A549 (cell line): Measurements from ENCODE around the gene EXOC3L2. TPM values are rescaled to one million over a fixed set of nuclear protein-coding genes. Genes with fewer than 3 reads are reported as not detected.

Source experiments
- ATAC-seq, 2 experiments: fragments of 200-7000 bp in 1 of 2; fragments of >200 bp in 1 of 2; cut with Nextera tagmentation in 1 of 2; cut with Tn5 transposase in 1 of 2; 3 replicates each; pipeline versions ENCODE4 v1.8.0 to v1.9.1; 2018 to 2020; ENCODE audit warnings: mild to moderate bottlenecking in 1 of 2, moderate library complexity in 1 of 2
- CTCF ChIA-PET: fragments of 300-600 bp; sonication (Branson Sonifier 250); formaldehyde crosslinking; extraction: SDS; loops from one replicate; lab custom pipeline; 2021; ENCODE audit warnings: antibody characterized with exemption, inconsistent platforms; lab: Yijun Ruan, JAX
- POLR2A ChIA-PET: fragments of 350-600 bp; formaldehyde crosslinking; extraction: SDS; loops from one replicate; lab custom pipeline; 2021; ENCODE audit warnings: antibody characterized with exemption, inconsistent platforms; lab: Yijun Ruan, JAX
- DNase-seq, 2 experiments: peaks; one replicate each; pipeline versions ENCODE4 v3.0.0 to v3.0.0-alpha.2; 2011 to 2016; ENCODE audit warnings: low read depth in 1 of 2, low spot score in 1 of 2
- FAIRE-seq: peaks from 2 replicates; lab custom pipeline; 2011; peaks lifted over from hg19 to GRCh38; lab: Jason Lieb, UNC
- H3K27ac ChIP-seq, 2 experiments: fragments of >200 bp; sonication (Bioruptor Twin); formaldehyde crosslinking; 3 replicates each; pipeline ENCODE4 v1.5.1; 2016 to 2017
- H3K4me1 ChIP-seq: fragments of >200 bp; sonication (Bioruptor Twin); formaldehyde crosslinking; 3 replicates; pipeline ENCODE4 v1.6.1; 2016
- H3K4me2 ChIP-seq: fragments of >200 bp; sonication (Bioruptor Twin); formaldehyde crosslinking; 3 replicates; pipeline ENCODE4 v1.6.1; 2016
- H3K4me3 ChIP-seq: fragments of >200 bp; sonication (Bioruptor Twin); formaldehyde crosslinking; 3 replicates; pipeline ENCODE4 v1.5.1; 2016
- H3K9me3 ChIP-seq: fragments of >200 bp; sonication (Bioruptor Twin); formaldehyde crosslinking; 3 replicates; pipeline ENCODE4 v1.6.1; 2016
- CBX8 ChIP-seq: fragments of 200-600 bp; sonication (generic); IDR thresholded peaks from 2 replicates; pipeline ENCODE4 v1.6.1; 2016
- CEBPB ChIP-seq, 2 experiments: fragments of >200 bp in 1 of 2; sonication (Bioruptor Twin) in 1 of 2; formaldehyde crosslinking in 1 of 2; IDR thresholded peaks; 2 replicates each; pipeline ENCODE4 v1.6.1; 2012 to 2016
- CHD2 ChIP-seq: fragments of 150-350 bp; IDR thresholded peaks from 2 replicates; pipeline ENCODE4 v1.6.1; 2014; ENCODE audit warnings: low read length; ENCODE audit not compliant: partially characterized antibody
- CTCF ChIP-seq: fragments of >200 bp; sonication (Bioruptor Twin); formaldehyde crosslinking; IDR thresholded peaks from 3 replicates; pipeline ENCODE4 v1.5.1; 2016
- E2F6 ChIP-seq: IDR thresholded peaks from 2 replicates; pipeline ENCODE4 v1.6.1; 2012; ENCODE audit warnings: low read depth, borderline replicate concordance
- ESRRA ChIP-seq: fragments of 150-350 bp; IDR thresholded peaks from 2 replicates; pipeline ENCODE4 v1.6.1; 2014; ENCODE audit warnings: mild to moderate bottlenecking, low read length, borderline replicate concordance
- FOSL2 ChIP-seq, 2 experiments: fragments of 450-650 bp in 1 of 2; fragments of >200 bp in 1 of 2; sonication (Bioruptor Twin) in 1 of 2; formaldehyde crosslinking; IDR thresholded peaks; 2 replicates each; pipeline versions ENCODE4 v1.5.0 to v1.6.1; 2016 to 2020; ENCODE audit warnings: mild to moderate bottlenecking in 1 of 2, moderate library complexity in 1 of 2
- FOXS1 ChIP-seq: fragments of 250-450 bp; sonication (Bioruptor Pico); IDR thresholded peaks from 2 replicates; pipeline ENCODE4 v1.5.0; 2020; ENCODE audit warnings: mild to moderate bottlenecking, moderate library complexity
- GATA3 ChIP-seq: IDR thresholded peaks from 2 replicates; pipeline ENCODE4 v1.6.1; 2012; ENCODE audit warnings: borderline replicate concordance
- HEYL ChIP-seq: fragments of 250-450 bp; sonication (Bioruptor Pico); IDR thresholded peaks from 2 replicates; pipeline ENCODE4 v1.8.0; 2021; ENCODE audit warnings: mild to moderate bottlenecking, moderate library complexity
- HOXB5 ChIP-seq: fragments of 250-450 bp; sonication (Bioruptor Pico); IDR thresholded peaks from 2 replicates; pipeline ENCODE4 v1.5.0; 2020; ENCODE audit warnings: mild to moderate bottlenecking, moderate library complexity
- JUN ChIP-seq, 2 experiments: fragments of >200 bp; sonication (Bioruptor Twin); formaldehyde crosslinking; IDR thresholded peaks; 2 replicates in 1 of 2; 3 replicates in 1 of 2; pipeline ENCODE4 v1.6.1; 2016 to 2017
- JUNB ChIP-seq: fragments of >200 bp; sonication (Bioruptor Twin); formaldehyde crosslinking; IDR thresholded peaks from 2 replicates; pipeline ENCODE4 v1.6.1; 2016
- KDM1A ChIP-seq: fragments of 200-600 bp; sonication (generic); IDR thresholded peaks from 2 replicates; pipeline ENCODE4 v1.6.1; 2016; ENCODE audit warnings: low read depth, mild to moderate bottlenecking
- KDM5A ChIP-seq: fragments of 200-600 bp; sonication (generic); IDR thresholded peaks from 2 replicates; pipeline ENCODE4 v1.6.1; 2016; ENCODE audit warnings: antibody characterized with exemption, mild to moderate bottlenecking
- NR3C1 ChIP-seq: fragments of >200 bp; sonication (Bioruptor Twin); formaldehyde crosslinking; IDR thresholded peaks from 3 replicates; pipeline ENCODE4 v1.6.1; 2017
- PBX3 ChIP-seq: IDR thresholded peaks from 2 replicates; pipeline ENCODE4 v1.6.1; 2012
- POLR2A ChIP-seq: IDR thresholded peaks from 2 replicates; pipeline ENCODE4 v1.6.1; 2012; ENCODE audit warnings: mild to moderate bottlenecking, low read length
- RARB ChIP-seq: fragments of 250-450 bp; sonication (Bioruptor Pico); IDR thresholded peaks from 2 replicates; pipeline ENCODE4 v1.8.0; 2021; ENCODE audit warnings: mild to moderate bottlenecking, moderate library complexity
- RFX5 ChIP-seq: fragments of 450-650 bp; IDR thresholded peaks from 2 replicates; pipeline ENCODE4 v1.7.1; 2014; ENCODE audit warnings: antibody characterized with exemption, mild to moderate bottlenecking, moderate library complexity
- RNF2 ChIP-seq: fragments of 200-600 bp; sonication (generic); IDR thresholded peaks from 2 replicates; pipeline ENCODE4 v1.6.1; 2016; ENCODE audit warnings: low read depth, mild to moderate bottlenecking, antibody characterized with exemption, moderate library complexity, borderline replicate concordance
- SMC3 ChIP-seq: fragments of >200 bp; sonication (Bioruptor Twin); formaldehyde crosslinking; IDR thresholded peaks from 3 replicates; pipeline ENCODE4 v1.6.1; 2018; ENCODE audit warnings: inconsistent platforms
- TFCP2L1 ChIP-seq: fragments of 250-450 bp; sonication (Bioruptor Pico); IDR thresholded peaks from 2 replicates; pipeline ENCODE4 v1.5.0; 2021; ENCODE audit warnings: mild to moderate bottlenecking
- USF2 ChIP-seq: fragments of 450-650 bp; IDR thresholded peaks from 2 replicates; pipeline ENCODE4 v1.6.1; 2014; ENCODE audit warnings: antibody characterized with exemption
- ZSCAN20 ChIP-seq: fragments of 250-450 bp; sonication (Bioruptor Pico); IDR thresholded peaks from 2 replicates; pipeline ENCODE4 v1.8.0; 2022; ENCODE audit warnings: mild to moderate bottlenecking, moderate library complexity
- WGBS: methylation state at CpG from one replicate; pipeline ENCODE4 v1.1.6; 2017; ENCODE audit errors: missing lambda C conversion rate; 5-methylcytosine and 5-hydroxymethylcytosine counted together
- polyA plus RNA-seq, 4 experiments: library from polyadenylated mRNA; depleted of rRNA in 3 of 4; stranded (reverse); fragments of >200 nt; fragmentation: RNase III in 1 of 4; extraction: RNeasy Plus Mini Kit Qiagen cat#74134 plus additional on column Dnase treatment in 1 of 4; gene quantifications; 2 replicates in 3 of 4; 3 replicates in 1 of 4; pipeline ENCODE4 v1.2.3, GENCODE V29; 2011 to 2017
- TF ChIP-seq, protein P1 (sequence below): fragments of 250-450 bp; sonication (Bioruptor Pico); IDR thresholded peaks from 2 replicates; pipeline ENCODE4 v1.5.0; 2021; ENCODE audit warnings: mild to moderate bottlenecking, moderate library complexity, borderline replicate concordance
- TF ChIP-seq, protein P2 (sequence below): fragments of >200 bp; sonication (Bioruptor Twin); formaldehyde crosslinking; IDR thresholded peaks from 3 replicates; pipeline ENCODE4 v1.6.1; 2016
- TF ChIP-seq, protein P3 (sequence below): IDR thresholded peaks from 2 replicates; pipeline ENCODE4 v1.6.1; 2012

The EXOC3L2 gene
- polyA plus RNA-seq, 2 of the 4 experiments (the other 2 are of a cell fraction) = 0.16 to 0.50 TPM

DNA sequence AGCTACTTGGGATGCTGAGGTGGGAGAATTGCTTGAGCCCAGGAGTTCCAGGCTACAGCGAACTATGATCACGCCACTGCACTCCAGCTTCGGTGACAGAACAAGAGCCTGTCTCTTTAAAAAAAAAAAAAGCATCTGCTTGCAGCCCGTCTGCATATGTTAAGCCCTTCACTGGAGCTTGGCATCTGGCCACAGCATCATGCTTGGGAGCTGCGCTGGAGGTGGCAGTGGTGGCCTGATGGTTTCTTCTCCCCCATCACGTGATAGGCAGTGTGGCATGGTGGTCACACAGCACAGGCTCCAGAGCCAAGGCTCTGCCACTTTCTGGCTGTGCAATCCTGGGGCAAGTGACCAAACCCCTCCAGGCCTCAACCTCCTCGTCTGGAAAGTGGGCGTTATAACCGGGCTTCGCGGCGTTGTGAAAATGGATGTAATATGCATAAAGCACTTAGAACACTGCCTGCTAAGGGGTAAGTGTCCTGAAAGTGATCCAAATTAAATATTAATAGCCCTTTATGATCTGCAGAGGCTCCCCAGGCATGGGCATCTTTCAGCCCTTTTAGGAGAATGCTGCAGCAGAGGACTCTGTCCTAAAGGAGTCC lies 30.3 kb upstream of the EXOC3L2 start:
- TF ChIP-seq GATA3 (no peak), PBX3 (no peak), ESRRA (no peak), TFCP2L1 (CRISPR knock-in tag) (no peak), NR3C1 (no peak), E2F6 (no peak), KDM1A (no peak), KDM5A (no peak), CEBPB (IDR thresholded peaks at IDR 0.05) (no peak), POLR2A (no peak), SMC3 (no peak), RFX5 (no peak), CHD2 (no peak), ZSCAN20 (CRISPR knock-in tag) (no peak), HOXB5 (CRISPR knock-in tag) (no peak)
- TF ChIP-seq, protein P1, sequence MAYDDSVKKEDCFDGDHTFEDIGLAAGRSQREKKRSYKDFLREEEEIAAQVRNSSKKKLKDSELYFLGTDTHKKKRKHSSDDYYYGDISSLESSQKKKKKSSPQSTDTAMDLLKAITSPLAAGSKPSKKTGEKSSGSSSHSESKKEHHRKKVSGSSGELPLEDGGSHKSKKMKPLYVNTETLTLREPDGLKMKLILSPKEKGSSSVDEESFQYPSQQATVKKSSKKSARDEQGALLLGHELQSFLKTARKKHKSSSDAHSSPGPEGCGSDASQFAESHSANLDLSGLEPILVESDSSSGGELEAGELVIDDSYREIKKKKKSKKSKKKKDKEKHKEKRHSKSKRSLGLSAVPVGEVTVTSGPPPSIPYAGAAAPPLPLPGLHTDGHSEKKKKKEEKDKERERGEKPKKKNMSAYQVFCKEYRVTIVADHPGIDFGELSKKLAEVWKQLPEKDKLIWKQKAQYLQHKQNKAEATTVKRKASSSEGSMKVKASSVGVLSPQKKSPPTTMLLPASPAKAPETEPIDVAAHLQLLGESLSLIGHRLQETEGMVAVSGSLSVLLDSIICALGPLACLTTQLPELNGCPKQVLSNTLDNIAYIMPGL (CRISPR knock-in tag) = no peak
- TF ChIP-seq, protein P2, sequence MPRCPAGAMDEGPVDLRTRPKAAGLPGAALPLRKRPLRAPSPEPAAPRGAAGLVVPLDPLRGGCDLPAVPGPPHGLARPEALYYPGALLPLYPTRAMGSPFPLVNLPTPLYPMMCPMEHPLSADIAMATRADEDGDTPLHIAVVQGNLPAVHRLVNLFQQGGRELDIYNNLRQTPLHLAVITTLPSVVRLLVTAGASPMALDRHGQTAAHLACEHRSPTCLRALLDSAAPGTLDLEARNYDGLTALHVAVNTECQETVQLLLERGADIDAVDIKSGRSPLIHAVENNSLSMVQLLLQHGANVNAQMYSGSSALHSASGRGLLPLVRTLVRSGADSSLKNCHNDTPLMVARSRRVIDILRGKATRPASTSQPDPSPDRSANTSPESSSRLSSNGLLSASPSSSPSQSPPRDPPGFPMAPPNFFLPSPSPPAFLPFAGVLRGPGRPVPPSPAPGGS = no peak
- FAIRE-seq = no peak
- H3K4me2 ChIP-seq = no peak overlapping the region
- H3K4me1 ChIP-seq = no peaks in the 10 kb centered on the region
- ChIA-PET CTCF (no interaction called here), POLR2A (no interaction called here)
- DNase-seq = no peak
- H3K4me3 ChIP-seq = no peak overlapping the region
- H3K27ac ChIP-seq = no peak overlapping the region
- 79% methylated on average over 12 of the region's 12 CpGs for WGBS
- no peaks in the 10 kb centered on the region for H3K9me3 ChIP-seq
- ATAC-seq = no peak

- ATAC-seq (no peak), FAIRE-seq (no peak), DNase-seq (no peak)
- Histone ChIP-seq H3K4me1 (no peaks in the 10 kb centered on the region), H3K4me3 (no peak overlapping the region), H3K27ac (no peak overlapping the region), H3K9me3 (no peaks in the 10 kb centered on the region), H3K4me2 (no peak overlapping the region)
- ChIA-PET CTCF (no interaction called here), POLR2A (no interaction called here)
- no peak for TF ChIP-seq ZSCAN20 (CRISPR knock-in tag)
- no peak for TF ChIP-seq CTCF
- TF ChIP-seq FOXS1 (CRISPR knock-in tag) = no peak
- TF ChIP-seq, protein P2 = no peak
- no peak for TF ChIP-seq RARB (CRISPR knock-in tag)
- no peak for TF ChIP-seq CEBPB (IDR thresholded peaks at IDR 0.05)
- TF ChIP-seq, protein P3, sequence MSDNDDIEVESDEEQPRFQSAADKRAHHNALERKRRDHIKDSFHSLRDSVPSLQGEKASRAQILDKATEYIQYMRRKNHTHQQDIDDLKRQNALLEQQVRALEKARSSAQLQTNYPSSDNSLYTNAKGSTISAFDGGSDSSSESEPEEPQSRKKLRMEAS = no peak
- no peak for TF ChIP-seq HEYL (CRISPR knock-in tag)
- no peak for TF ChIP-seq POLR2A
- TF ChIP-seq JUN (IDR thresholded peaks at IDR 0.05) = no peak
- no peak for TF ChIP-seq RNF2
- TF ChIP-seq USF2 = no peak
- no peak for TF ChIP-seq CHD2
- TF ChIP-seq RFX5 = no peak
- TF ChIP-seq CBX8 = no peak
- no peak for TF ChIP-seq JUNB
- TF ChIP-seq PBX3 = no peak
- TF ChIP-seq FOSL2 (IDR thresholded peaks at IDR 0.05) = no peak
- no peak for TF ChIP-seq FOSL2 (CRISPR knock-in tag; IDR thresholded peaks at IDR 0.05)
- no peak for TF ChIP-seq HOXB5 (CRISPR knock-in tag)
- WGBS = 91% methylated on average over 14 of the region's 14 CpGs
These were observed 28.3 kb upstream of the EXOC3L2 start for GRCh38 chr19:45273521-45273855.
